Esophagus squamous epithelium (tissue), 4 donors: Measurements from ENCODE around the gene MYO7B.

Source experiments
- CTCF ChIP-seq, 6 experiments: fragments of 450-650 bp in 4 of 6; fragments of 200-600 bp in 2 of 6; sonication (generic) in 2 of 6; IDR thresholded peaks; one replicate each; pipeline ENCODE4 v1.5.1; 2016 to 2019; ENCODE audit warnings: antibody characterized with exemption in 6 of 6, mild to moderate bottlenecking in 4 of 6, moderate library complexity in 4 of 6
- POLR2A ChIP-seq, 4 donors: fragments of 450-650 bp; IDR thresholded peaks; one replicate each; pipeline ENCODE4 v1.6.1; 2017; ENCODE audit warnings: antibody characterized with exemption in 4 of 4, mild to moderate bottlenecking in 4 of 4, moderate library complexity in 3 of 4

- no peak for TF ChIP-seq CTCF (IDR thresholded peaks at IDR 0.05)
- no peak for TF ChIP-seq POLR2A (IDR thresholded peaks at IDR 0.05)
Measured at GRCh38 chr2:127639111-127639474, 103.6 kb downstream of the MYO7B start.
